Measurements from ENCODE around the gene MRPL50. TPM values are rescaled to one million over a fixed set of nuclear protein-coding genes. Genes with fewer than 3 reads are reported as not detected.

MRPL50 gene
- total RNA-seq, 1 donor from 2014 or later: 16.3 TPM

GRCh38 chr9:101434998-101435397, 36.6 kb upstream of the MRPL50 start:
- no peak for DNase-seq (ENCODE audit: extremely low spot score, unreplicated experiment)
- no peak overlapping the region for H3K27ac Mint-ChIP-seq
- peaks cover 3% of the 10 kb centered on the region for H3K27me3 Mint-ChIP-seq
- TF ChIP-seq, protein P1, sequence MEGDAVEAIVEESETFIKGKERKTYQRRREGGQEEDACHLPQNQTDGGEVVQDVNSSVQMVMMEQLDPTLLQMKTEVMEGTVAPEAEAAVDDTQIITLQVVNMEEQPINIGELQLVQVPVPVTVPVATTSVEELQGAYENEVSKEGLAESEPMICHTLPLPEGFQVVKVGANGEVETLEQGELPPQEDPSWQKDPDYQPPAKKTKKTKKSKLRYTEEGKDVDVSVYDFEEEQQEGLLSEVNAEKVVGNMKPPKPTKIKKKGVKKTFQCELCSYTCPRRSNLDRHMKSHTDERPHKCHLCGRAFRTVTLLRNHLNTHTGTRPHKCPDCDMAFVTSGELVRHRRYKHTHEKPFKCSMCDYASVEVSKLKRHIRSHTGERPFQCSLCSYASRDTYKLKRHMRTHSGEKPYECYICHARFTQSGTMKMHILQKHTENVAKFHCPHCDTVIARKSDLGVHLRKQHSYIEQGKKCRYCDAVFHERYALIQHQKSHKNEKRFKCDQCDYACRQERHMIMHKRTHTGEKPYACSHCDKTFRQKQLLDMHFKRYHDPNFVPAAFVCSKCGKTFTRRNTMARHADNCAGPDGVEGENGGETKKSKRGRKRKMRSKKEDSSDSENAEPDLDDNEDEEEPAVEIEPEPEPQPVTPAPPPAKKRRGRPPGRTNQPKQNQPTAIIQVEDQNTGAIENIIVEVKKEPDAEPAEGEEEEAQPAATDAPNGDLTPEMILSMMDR (conservative IDR thresholded peaks at IDR 0.05): no peak
- H3K4me3 Mint-ChIP-seq: no peak overlapping the region
- H3K36me3 Mint-ChIP-seq: no peaks in the 10 kb centered on the region
- H3K4me1 Mint-ChIP-seq (ENCODE audit: unreplicated experiment): no peaks in the 10 kb centered on the region
- no peaks in the 10 kb centered on the region for H3K9me3 Mint-ChIP-seq

GRCh38 chr9:101433229-101433628, 34.8 kb upstream of the MRPL50 start:
- no peaks in the 10 kb centered on the region for H3K27me3 Mint-ChIP-seq
- no peak overlapping the region for H3K4me3 Mint-ChIP-seq
- no peaks in the 10 kb centered on the region for H3K4me1 Mint-ChIP-seq (ENCODE audit: unreplicated experiment)
- H3K36me3 Mint-ChIP-seq: no peaks in the 10 kb centered on the region
- H3K27ac Mint-ChIP-seq: no peak overlapping the region
- TF ChIP-seq, protein P1 (conservative IDR thresholded peaks at IDR 0.05): no peak
- no peak for DNase-seq (ENCODE audit: extremely low spot score, unreplicated experiment)
- H3K9me3 Mint-ChIP-seq: no peaks in the 10 kb centered on the region

GRCh38 chr9:101432740-101433139, 34.3 kb upstream of the MRPL50 start:
- Mint-ChIP-seq H3K4me3 (no peak overlapping the region), H3K27me3 (no peaks in the 10 kb centered on the region), H3K36me3 (no peaks in the 10 kb centered on the region), H3K27ac (no peak overlapping the region), H3K9me3 (no peaks in the 10 kb centered on the region), H3K4me1 (ENCODE audit: unreplicated experiment) (no peaks in the 10 kb centered on the region)
- TF ChIP-seq, protein P1 (conservative IDR thresholded peaks at IDR 0.05): no peak
- no peak for DNase-seq (ENCODE audit: extremely low spot score, unreplicated experiment)

GRCh38 chr9:101432171-101432570, 33.8 kb upstream of the MRPL50 start:
- H3K27me3 Mint-ChIP-seq: no peaks in the 10 kb centered on the region
- DNase-seq (ENCODE audit: extremely low spot score, unreplicated experiment): no peak
- no peak overlapping the region for H3K27ac Mint-ChIP-seq
- H3K4me3 Mint-ChIP-seq: no peak overlapping the region
- TF ChIP-seq, protein P1 (conservative IDR thresholded peaks at IDR 0.05): no peak
- H3K36me3 Mint-ChIP-seq: no peaks in the 10 kb centered on the region
- no peaks in the 10 kb centered on the region for H3K4me1 Mint-ChIP-seq (ENCODE audit: unreplicated experiment)
- H3K9me3 Mint-ChIP-seq: no peaks in the 10 kb centered on the region

- Mint-ChIP-seq H3K27me3 (no peaks in the 10 kb centered on the region), H3K4me3 (no peak overlapping the region), H3K36me3 (no peaks in the 10 kb centered on the region)
These were observed 31.3 kb upstream of the MRPL50 start for GRCh38 chr9:101429736-101430135.

More at GRCh38 chr9:101429736-101430135, 31.3 kb upstream of the MRPL50 start:
- H3K27ac Mint-ChIP-seq: no peak overlapping the region
- H3K4me1 Mint-ChIP-seq (ENCODE audit: unreplicated experiment): no peaks in the 10 kb centered on the region
- no peaks in the 10 kb centered on the region for H3K9me3 Mint-ChIP-seq
- DNase-seq (ENCODE audit: extremely low spot score, unreplicated experiment): no peak
- TF ChIP-seq, protein P1 (conservative IDR thresholded peaks at IDR 0.05): no peak

Data from type B pancreatic cell (in vitro differentiated cells).